ES-I3 (cell line): Measurements from ENCODE around the gene AGXT.

Experiments used
- H3K36me3 ChIP-seq: 2 replicates; pipeline ENCODE4 v1.6.1; 2013; ENCODE audit warnings: mild to moderate bottlenecking, low read length, control low read depth, moderate library complexity; ENCODE audit not compliant: insufficient read depth
- H3K4me1 ChIP-seq: 2 replicates; pipeline ENCODE4 v1.6.1; 2013; ENCODE audit warnings: mild to moderate bottlenecking, control low read depth, low read length; ENCODE audit not compliant: insufficient read depth
- H3K9ac ChIP-seq: 2 replicates; pipeline ENCODE4 v1.6.1; 2013; ENCODE audit warnings: low read depth, mild to moderate bottlenecking, low read length, moderate library complexity
- H3K9me3 ChIP-seq: 2 replicates; pipeline ENCODE4 v1.6.1; 2013; ENCODE audit warnings: mild to moderate bottlenecking, low read length, moderate library complexity; ENCODE audit not compliant: control insufficient read depth, insufficient read depth

Gene AGXT

GRCh38 chr2:240914645-240915525 lies 46.3 kb downstream of the AGXT start:
- Histone ChIP-seq H3K4me1 (no peaks in the 10 kb centered on the region), H3K9me3 (no peaks in the 10 kb centered on the region), H3K36me3 (no peaks in the 10 kb centered on the region), H3K9ac (no peak overlapping the region)

GRCh38 chr2:240915526-240916341 lies 47.1 kb downstream of the AGXT start:
- H3K36me3 ChIP-seq, result no peaks in the 10 kb centered on the region
- no peaks in the 10 kb centered on the region for H3K4me1 ChIP-seq
- H3K9ac ChIP-seq, result peak overlapping the region; percentile 44; the same call in 1 of the 2 replicates
- no peaks in the 10 kb centered on the region for H3K9me3 ChIP-seq

GRCh38 chr2:240916571-240917008 lies 48.0 kb downstream of the AGXT start:
- no peaks in the 10 kb centered on the region for H3K36me3 ChIP-seq
- no peaks in the 10 kb centered on the region for H3K9me3 ChIP-seq
- peak overlapping the region; percentile 36; the same call in 1 of the 2 replicates for H3K9ac ChIP-seq
- no peaks in the 10 kb centered on the region for H3K4me1 ChIP-seq

- Histone ChIP-seq H3K9me3 (no peaks in the 10 kb centered on the region), H3K36me3 (no peaks in the 10 kb centered on the region), H3K4me1 (no peaks in the 10 kb centered on the region), H3K9ac (peak overlapping the region; percentile 36; the same call in 1 of the 2 replicates)
Observed at GRCh38 chr2:240917009-240917683, 48.5 kb downstream of the AGXT start.

GRCh38 chr2:240917684-240918257 lies 49.1 kb downstream of the AGXT start:
- Histone ChIP-seq H3K36me3 (no peaks in the 10 kb centered on the region), H3K9ac (no peak overlapping the region), H3K4me1 (no peaks in the 10 kb centered on the region; the same call in 1 of the 2 replicates), H3K9me3 (no peaks in the 10 kb centered on the region)

- no peaks in the 10 kb centered on the region for H3K9me3 ChIP-seq
- H3K4me1 ChIP-seq, result no peaks in the 10 kb centered on the region; the same call in 1 of the 2 replicates
- no peaks in the 10 kb centered on the region for H3K36me3 ChIP-seq
- no peak overlapping the region for H3K9ac ChIP-seq
Observed at GRCh38 chr2:240918258-240919091, 49.9 kb downstream of the AGXT start.

- Histone ChIP-seq H3K9ac (no peak overlapping the region), H3K36me3 (no peaks in the 10 kb centered on the region), H3K9me3 (no peaks in the 10 kb centered on the region), H3K4me1 (no peaks in the 10 kb centered on the region; the same call in 1 of the 2 replicates)
Observed at GRCh38 chr2:240919161-240919781, 50.6 kb downstream of the AGXT start.

GRCh38 chr2:240919786-240920782 lies 51.5 kb downstream of the AGXT start:
- no peak overlapping the region for H3K9ac ChIP-seq
- no peaks in the 10 kb centered on the region for H3K36me3 ChIP-seq
- no peaks in the 10 kb centered on the region for H3K9me3 ChIP-seq
- no peaks in the 10 kb centered on the region; the same call in 1 of the 2 replicates for H3K4me1 ChIP-seq

- no peaks in the 10 kb centered on the region for H3K36me3 ChIP-seq
- no peaks in the 10 kb centered on the region; the same call in 1 of the 2 replicates for H3K4me1 ChIP-seq
- no peaks in the 10 kb centered on the region for H3K9me3 ChIP-seq
- no peak overlapping the region for H3K9ac ChIP-seq
Observed at GRCh38 chr2:240920783-240921231, 52.2 kb downstream of the AGXT start.

GRCh38 chr2:240921311-240921994 lies 52.8 kb downstream of the AGXT start:
- Histone ChIP-seq H3K9ac (no peak overlapping the region), H3K36me3 (no peaks in the 10 kb centered on the region), H3K4me1 (no peaks in the 10 kb centered on the region; the same call in 1 of the 2 replicates), H3K9me3 (no peaks in the 10 kb centered on the region)

GRCh38 chr2:240921995-240922244 lies 53.3 kb downstream of the AGXT start:
- H3K36me3 ChIP-seq, result no peaks in the 10 kb centered on the region
- H3K9me3 ChIP-seq, result no peaks in the 10 kb centered on the region
- H3K9ac ChIP-seq, result no peak overlapping the region
- no peaks in the 10 kb centered on the region; the same call in 1 of the 2 replicates for H3K4me1 ChIP-seq
